ENCODE results near the gene ARHGEF28. TPM values are rescaled to one million over a fixed set of nuclear protein-coding genes. Genes with fewer than 3 reads are reported as not detected.

Gene ARHGEF28
- total and polyA plus RNA-seq, 10 of the 15 experiments (the other 5 are each of a cell fraction or from before 2014, with no cell fraction given), result 0.10 to 0.72 (median 0.22) TPM; not detected in 2

GRCh38 chr5:73641811-73642210 is 15.8 kb downstream of the ARHGEF28 start:
- H3K36me3 ChIP-seq (ENCODE audit: control insufficient read depth in 2 of 2, insufficient read depth in 2 of 2, low read length in 1 of 2), result no peaks in the 10 kb centered on the region
- SMC1A ChIA-PET (ENCODE audit: uncharacterized antibody, unreplicated experiment), result interaction anchor here (1.2 to 2.2 kb wide), 6 partner anchors 11 to 50 kb away, joined by 4 to 11 read pairs (median 6); no protein-coding TSS in a partner anchor
- H3K9me3 ChIP-seq (replicated peaks; ENCODE audit: control insufficient read depth, insufficient read depth, low read length), result no peaks in the 10 kb centered on the region
- 63% methylated on average over 5 of the region's 5 CpGs for WGBS (ENCODE audit: insufficient coverage, insufficient replicate concordance, low lambda C conversion rate, missing lambda C conversion rate)
- H3K4me1 ChIP-seq (ENCODE audit: control insufficient read depth, insufficient read depth, low read length), result no peaks in the 10 kb centered on the region
- intact Hi-C loops (cut with micrococcal nuclease; ENCODE audit: unreplicated experiment) (no loop called here), in situ Hi-C loops (cut with MboI) (no loop called here)
- H4K20me1 ChIP-seq (ENCODE audit: control insufficient read depth, insufficient read depth), result no peaks in the 10 kb centered on the region
- H3K4me2 ChIP-seq (ENCODE audit: control insufficient read depth, insufficient read depth), result no peak overlapping the region
- BruUV-seq (replicated peaks), result no TSS peak
- FAIRE-seq (no peak), DNase-seq (ENCODE audit: low read depth, low spot score) (no peak), ATAC-seq (no peak)
- RAD21 ChIA-PET (ENCODE audit: unreplicated experiment), result interaction anchor here (1.0 kb wide), 1 partner anchor 146 kb away, joined by 3 read pairs; no protein-coding TSS in a partner anchor
- no peaks in the 10 kb centered on the region for H3K27me3 ChIP-seq (replicated peaks in 1 of 2; ENCODE audit: control insufficient read depth in 2 of 2, insufficient read depth in 2 of 2, low read length in 1 of 2)
- no peaks in the 10 kb centered on the region for H3K79me2 ChIP-seq (ENCODE audit: control insufficient read depth, insufficient read depth, low read length)
- TF ChIP-seq CEBPB (IDR thresholded peaks at IDR 0.05; ENCODE audit: borderline replicate concordance in 1 of 2, low read depth in 2 of 2, low read length in 2 of 2) (no peak), POLR2AphosphoS5 (IDR thresholded peaks at IDR 0.05; ENCODE audit: low read length) (no peak), IRF3 (IDR thresholded peaks at IDR 0.05) (no peak), STAT1 (conservative IDR thresholded peaks at IDR 0.05) (no peak), NFYA (IDR thresholded peaks at IDR 0.05; ENCODE audit: borderline replicate concordance, low read depth, low read length) (no peak), ATF2 (IDR thresholded peaks at IDR 0.05; ENCODE audit: low read length) (no peak), TAF1 (IDR thresholded peaks at IDR 0.05; ENCODE audit: borderline replicate concordance, low read depth, low read length) (no peak), NRF1 (conservative IDR thresholded peaks at IDR 0.05; ENCODE audit: low read depth, low read length) (no peak), DPF2 (IDR thresholded peaks at IDR 0.05) (no peak), NFXL1 (IDR thresholded peaks at IDR 0.05; ENCODE audit: borderline replicate concordance) (no peak), MYC (IDR thresholded peaks at IDR 0.05; ENCODE audit: insufficient read depth, insufficient read length, insufficient replicate concordance, low read length, severe bottlenecking) (no peak), E2F4 (IDR thresholded peaks at IDR 0.05; ENCODE audit: low read depth, low read length) (no peak), NR2C1 (IDR thresholded peaks at IDR 0.05) (no peak), MXI1 (IDR thresholded peaks at IDR 0.05; ENCODE audit: low read depth, low read length) (no peak), MTA2 (IDR thresholded peaks at IDR 0.05; ENCODE audit: low read depth) (no peak), RUNX3 (IDR thresholded peaks at IDR 0.05; ENCODE audit: low read length) (no peak), SREBF2 (IDR thresholded peaks at IDR 0.05; ENCODE audit: low read length) (no peak), CREB1 (IDR thresholded peaks at IDR 0.05; ENCODE audit: low read depth) (no peak), SMC3 (IDR thresholded peaks at IDR 0.05; ENCODE audit: borderline replicate concordance, low read length) (no peak)
- POLR2A ChIA-PET, result no interaction called here
- H3K4me3 ChIP-seq, result no peak overlapping the region
- no peak overlapping the region for H3K9ac ChIP-seq (ENCODE audit: control insufficient read depth, insufficient read depth, low read length)
- no peak overlapping the region for H2AFZ ChIP-seq (ENCODE audit: control insufficient read depth, low read depth, low read length)
- CTCF ChIA-PET, result interaction anchor here (1.3 to 1.4 kb wide), 2 partner anchors 11 to 14 kb away, joined by 3 to 4 read pairs; no protein-coding TSS in a partner anchor
- H3K27ac ChIP-seq (ENCODE audit: control insufficient read depth, insufficient read depth), result no peak overlapping the region

Data from GM12878 (cell line).